ENCODE results near the gene RBM8A. TPM values are rescaled to one million over a fixed set of nuclear protein-coding genes. Genes with fewer than 3 reads are reported as not detected.

The RBM8A gene
- polyA plus RNA-seq, 1 of the 3 experiments (the other 2 are of a cell fraction), result 236 TPM

GRCh38 chr1:145958734-145959133 lies 31.4 kb upstream of the RBM8A start:
- no peaks in the 10 kb centered on the region; the same call in 1 of the 2 replicates for H4K20me1 ChIP-seq (ENCODE audit: insufficient read depth)
- H3K4me2 ChIP-seq, result peak overlapping the region; percentile 78; the same call in 1 of the 2 replicates
- peaks cover 37 to 63% of the 10 kb centered on the region in 2 experiments for H3K4me1 ChIP-seq (ENCODE audit: control insufficient read depth in 1 of 2, insufficient read depth in 2 of 2, low read depth in 1 of 2, low read length in 1 of 2)
- TF ChIP-seq EZH2phosphoT487 (IDR thresholded peaks at IDR 0.05; ENCODE audit: borderline replicate concordance, low read depth) (no peak), EP300 (IDR thresholded peaks at IDR 0.05; ENCODE audit: borderline replicate concordance in 1 of 2, low read depth in 1 of 2, low read length in 1 of 2) (no peak), GABPA (IDR thresholded peaks at IDR 0.05; ENCODE audit: low read depth) (no peak), RCOR1 (IDR thresholded peaks at IDR 0.05; ENCODE audit: low read length) (no peak), TEAD4 (IDR thresholded peaks at IDR 0.05; ENCODE audit: borderline replicate concordance, insufficient read depth) (no peak), ELF1 (IDR thresholded peaks at IDR 0.05) (no peak), SIN3A (IDR thresholded peaks at IDR 0.05; ENCODE audit: borderline replicate concordance, low read depth, low read length) (no peak), RXRA (IDR thresholded peaks at IDR 0.05; ENCODE audit: borderline replicate concordance, low read depth) (no peak), RAD21 (IDR thresholded peaks at IDR 0.05; ENCODE audit: low read length) (no peak), IRF3 (IDR thresholded peaks at IDR 0.05; ENCODE audit: low read depth, low read length) (no peak), CHD2 (IDR thresholded peaks at IDR 0.05; ENCODE audit: low read length, partially characterized antibody) (no peak), JUND (IDR thresholded peaks at IDR 0.05) (no peak), TCF12 (IDR thresholded peaks at IDR 0.05) (no peak), FOSL2 (IDR thresholded peaks at IDR 0.05; ENCODE audit: borderline replicate concordance, low read depth) (no peak), ZBTB33 (IDR thresholded peaks at IDR 0.05; ENCODE audit: borderline replicate concordance, low read depth) (no peak), FOXJ3 (CRISPR knock-in tag; IDR thresholded peaks at IDR 0.05) (no peak), NRF1 (IDR thresholded peaks at IDR 0.05; ENCODE audit: low read depth, low read length) (no peak)
- H3K27me3 ChIP-seq (ENCODE audit: insufficient read depth), result no peaks in the 10 kb centered on the region
- no peak for DNase-seq
- no peak overlapping the region for H3K4me3 ChIP-seq (ENCODE audit: low read depth in 2 of 2, low read length in 1 of 2)
- CTCF ChIA-PET, result interaction anchor here (1.2 to 2.3 kb wide), 4 partner anchors 18 to 99 kb away, joined by 4 to 9 read pairs (median 6); partner anchors contain the start of gene PIAS3
- H3K36me3 ChIP-seq (replicated peaks in 1 of 2; ENCODE audit: control insufficient read depth in 1 of 2, insufficient read depth in 2 of 2, low read length in 1 of 2), result no peaks in the 10 kb centered on the region
- H3K9ac ChIP-seq, result no peak overlapping the region
- H3K9me2 ChIP-seq, result no peaks in the 10 kb centered on the region
- H3K27ac ChIP-seq (ENCODE audit: low read depth in 2 of 2, low read length in 1 of 2), result peak overlapping the region; percentile 82 to 99; a peak in 3 of 4 replicates
- no peaks in the 10 kb centered on the region for H3K9me3 ChIP-seq
- H3F3A ChIP-seq (replicated peaks; ENCODE audit: insufficient read depth), result peaks cover 36% of the 10 kb centered on the region
- H3K79me2 ChIP-seq (ENCODE audit: insufficient read depth), result peaks cover 37% of the 10 kb centered on the region
- H2AFZ ChIP-seq (ENCODE audit: low read depth), result no peak overlapping the region
- POLR2A ChIA-PET, result interaction anchor here (1.1 to 2.5 kb wide), 4 partner anchors 15 to 100 kb away, joined by 3 to 34 read pairs (median 8); partner anchors contain the start of genes PEX11B, PIAS3 and RBM8A

All from SK-N-SH (cell line).